ENCODE data around the gene LARP4B. TPM values are rescaled to one million over a fixed set of nuclear protein-coding genes. Genes with fewer than 3 reads are reported as not detected.
A peak's percentile ranks its signal among the peaks of the same experiment; 100 is the strongest.

LARP4B gene
- total RNA-seq, 1 donor from 2014 or later, result 137 TPM

- Mint-ChIP-seq H3K9me3 (peaks cover 10% of the 10 kb centered on the region), H3K36me3 (ENCODE audit: low read depth) (peaks cover 75% of the 10 kb centered on the region), H3K27ac (peak overlapping the region; percentile 51), H3K4me3 (ENCODE audit: low read depth) (no peak overlapping the region), H3K4me1 (ENCODE audit: low read depth) (peaks cover 36% of the 10 kb centered on the region), H3K27me3 (ENCODE audit: low read depth) (no peaks in the 10 kb centered on the region)
- DNase-seq (ENCODE audit: low spot score), result no peak
- intact Hi-C loops (cut with micrococcal nuclease), result no loop called here
Observed at GRCh38 chr10:845526-845925, 86.0 kb downstream of the LARP4B start.

- H3K4me1 Mint-ChIP-seq (ENCODE audit: low read depth), result peaks cover 36% of the 10 kb centered on the region
- no peak for DNase-seq (ENCODE audit: low spot score)
Observed at GRCh38 chr10:844552-844951, 87.0 kb downstream of the LARP4B start.

GRCh38 chr10:843703-844102 is 87.8 kb downstream of the LARP4B start:
- Mint-ChIP-seq H3K4me1 (ENCODE audit: low read depth) (peaks cover 40% of the 10 kb centered on the region), H3K27ac (no peak overlapping the region), H3K36me3 (ENCODE audit: low read depth) (peaks cover 77% of the 10 kb centered on the region), H3K4me3 (ENCODE audit: low read depth) (no peak overlapping the region), H3K27me3 (ENCODE audit: low read depth) (no peaks in the 10 kb centered on the region), H3K9me3 (no peaks in the 10 kb centered on the region)
- no peak for DNase-seq (ENCODE audit: low spot score)
- intact Hi-C loops (cut with micrococcal nuclease), result no loop called here

More at GRCh38 chr10:844552-844951, 87.0 kb downstream of the LARP4B start:
- Mint-ChIP-seq H3K4me3 (ENCODE audit: low read depth) (no peak overlapping the region), H3K9me3 (peaks cover under 1% of the 10 kb centered on the region), H3K27ac (peak overlapping the region; percentile 35), H3K36me3 (ENCODE audit: low read depth) (peaks cover 76% of the 10 kb centered on the region), H3K27me3 (ENCODE audit: low read depth) (no peaks in the 10 kb centered on the region)
- intact Hi-C loops (cut with micrococcal nuclease), result no loop called here

GRCh38 chr10:842795-843194 is 88.7 kb downstream of the LARP4B start:
- H3K4me3 Mint-ChIP-seq (ENCODE audit: low read depth), result no peak overlapping the region
- H3K27ac Mint-ChIP-seq, result no peak overlapping the region
- DNase-seq (ENCODE audit: low spot score), result no peak
- peaks cover 40% of the 10 kb centered on the region for H3K4me1 Mint-ChIP-seq (ENCODE audit: low read depth)
- no peaks in the 10 kb centered on the region for H3K9me3 Mint-ChIP-seq
- peaks cover 75% of the 10 kb centered on the region for H3K36me3 Mint-ChIP-seq (ENCODE audit: low read depth)
- no peaks in the 10 kb centered on the region for H3K27me3 Mint-ChIP-seq (ENCODE audit: low read depth)
- intact Hi-C loops (cut with micrococcal nuclease), result no loop called here

GRCh38 chr10:841535-841934 is 90.0 kb downstream of the LARP4B start:
- no peak for DNase-seq (ENCODE audit: low spot score)

GRCh38 chr10:839550-840205 is 91.8 kb downstream of the LARP4B start:
- Mint-ChIP-seq H3K4me1 (ENCODE audit: low read depth) (peaks cover 18% of the 10 kb centered on the region), H3K9me3 (no peaks in the 10 kb centered on the region), H3K4me3 (ENCODE audit: low read depth) (no peak overlapping the region), H3K27me3 (ENCODE audit: low read depth) (no peaks in the 10 kb centered on the region), H3K27ac (no peak overlapping the region), H3K36me3 (ENCODE audit: low read depth) (peaks cover 62% of the 10 kb centered on the region)
- no peak for DNase-seq (ENCODE audit: low spot score)
- intact Hi-C loops (cut with micrococcal nuclease), result no loop called here

More at GRCh38 chr10:841535-841934, 90.0 kb downstream of the LARP4B start:
- no peak overlapping the region for H3K4me3 Mint-ChIP-seq (ENCODE audit: low read depth)
- H3K4me1 Mint-ChIP-seq (ENCODE audit: low read depth), result peaks cover 35% of the 10 kb centered on the region
- H3K27ac Mint-ChIP-seq, result no peak overlapping the region
- no peaks in the 10 kb centered on the region for H3K9me3 Mint-ChIP-seq
- peaks cover 67% of the 10 kb centered on the region for H3K36me3 Mint-ChIP-seq (ENCODE audit: low read depth)
- intact Hi-C loops (cut with micrococcal nuclease), result no loop called here
- no peaks in the 10 kb centered on the region for H3K27me3 Mint-ChIP-seq (ENCODE audit: low read depth)

GRCh38 chr10:836782-837181 is 94.7 kb downstream of the LARP4B start:
- Mint-ChIP-seq H3K36me3 (ENCODE audit: low read depth) (peaks cover 71% of the 10 kb centered on the region), H3K4me3 (ENCODE audit: low read depth) (no peak overlapping the region), H3K9me3 (no peaks in the 10 kb centered on the region), H3K4me1 (ENCODE audit: low read depth) (peaks cover 9% of the 10 kb centered on the region), H3K27me3 (ENCODE audit: low read depth) (no peaks in the 10 kb centered on the region), H3K27ac (no peak overlapping the region)
- intact Hi-C loops (cut with micrococcal nuclease), result no loop called here
- DNase-seq (ENCODE audit: low spot score), result no peak

- H3K4me1 Mint-ChIP-seq (ENCODE audit: low read depth), result peaks cover 9% of the 10 kb centered on the region
- H3K9me3 Mint-ChIP-seq, result no peaks in the 10 kb centered on the region
- H3K27me3 Mint-ChIP-seq (ENCODE audit: low read depth), result no peaks in the 10 kb centered on the region
Observed at GRCh38 chr10:834493-834892, 97.0 kb downstream of the LARP4B start.

GRCh38 chr10:829241-829640 is 102.3 kb downstream of the LARP4B start:
- intact Hi-C loops (cut with micrococcal nuclease), result no loop called here
- peaks cover 83% of the 10 kb centered on the region for H3K36me3 Mint-ChIP-seq (ENCODE audit: low read depth)

More at GRCh38 chr10:834493-834892, 97.0 kb downstream of the LARP4B start:
- Mint-ChIP-seq H3K27ac (no peak overlapping the region), H3K4me3 (ENCODE audit: low read depth) (no peak overlapping the region), H3K36me3 (ENCODE audit: low read depth) (peaks cover 73% of the 10 kb centered on the region)
- DNase-seq (ENCODE audit: low spot score), result no peak
- intact Hi-C loops (cut with micrococcal nuclease), result no loop called here

GRCh38 chr10:828191-828590 is 103.3 kb downstream of the LARP4B start:
- no peak overlapping the region for H3K27ac Mint-ChIP-seq
- H3K4me1 Mint-ChIP-seq (ENCODE audit: low read depth), result peaks cover 10% of the 10 kb centered on the region
- intact Hi-C loops (cut with micrococcal nuclease), result no loop called here
- no peaks in the 10 kb centered on the region for H3K9me3 Mint-ChIP-seq
- H3K4me3 Mint-ChIP-seq (ENCODE audit: low read depth), result no peak overlapping the region
- H3K36me3 Mint-ChIP-seq (ENCODE audit: low read depth), result peaks cover 85% of the 10 kb centered on the region
- DNase-seq (ENCODE audit: low spot score), result no peak
- no peaks in the 10 kb centered on the region for H3K27me3 Mint-ChIP-seq (ENCODE audit: low read depth)

More at GRCh38 chr10:829241-829640, 102.3 kb downstream of the LARP4B start:
- Mint-ChIP-seq H3K4me1 (ENCODE audit: low read depth) (peaks cover 2% of the 10 kb centered on the region), H3K9me3 (no peaks in the 10 kb centered on the region), H3K27me3 (ENCODE audit: low read depth) (no peaks in the 10 kb centered on the region), H3K27ac (no peak overlapping the region), H3K4me3 (ENCODE audit: low read depth) (no peak overlapping the region)
- no peak for DNase-seq (ENCODE audit: low spot score)

GRCh38 chr10:824946-825345 is 106.6 kb downstream of the LARP4B start:
- Mint-ChIP-seq H3K4me1 (ENCODE audit: low read depth) (peaks cover 21% of the 10 kb centered on the region), H3K9me3 (no peaks in the 10 kb centered on the region), H3K27ac (no peak overlapping the region), H3K36me3 (ENCODE audit: low read depth) (peaks cover 80% of the 10 kb centered on the region), H3K27me3 (ENCODE audit: low read depth) (no peaks in the 10 kb centered on the region), H3K4me3 (ENCODE audit: low read depth) (no peak overlapping the region)
- DNase-seq (ENCODE audit: low spot score), result no peak
- intact Hi-C loops (cut with micrococcal nuclease), result no loop called here

- no peak for DNase-seq (ENCODE audit: low spot score)
Observed at GRCh38 chr10:824497-824896, 107.0 kb downstream of the LARP4B start.

GRCh38 chr10:822661-823367 is 108.7 kb downstream of the LARP4B start:
- peak overlapping the region; percentile 42 for H3K27ac Mint-ChIP-seq

More at GRCh38 chr10:824497-824896, 107.0 kb downstream of the LARP4B start:
- H3K4me3 Mint-ChIP-seq (ENCODE audit: low read depth), result no peak overlapping the region
- H3K36me3 Mint-ChIP-seq (ENCODE audit: low read depth), result peaks cover 78% of the 10 kb centered on the region
- peaks cover 21% of the 10 kb centered on the region for H3K4me1 Mint-ChIP-seq (ENCODE audit: low read depth)
- H3K27me3 Mint-ChIP-seq (ENCODE audit: low read depth), result no peaks in the 10 kb centered on the region
- no peak overlapping the region for H3K27ac Mint-ChIP-seq
- intact Hi-C loops (cut with micrococcal nuclease), result no loop called here
- no peaks in the 10 kb centered on the region for H3K9me3 Mint-ChIP-seq

More at GRCh38 chr10:822661-823367, 108.7 kb downstream of the LARP4B start:
- no peak for DNase-seq (ENCODE audit: low spot score)
- intact Hi-C loops (cut with micrococcal nuclease), result no loop called here
- H3K36me3 Mint-ChIP-seq (ENCODE audit: low read depth), result peaks cover 74% of the 10 kb centered on the region
- H3K4me1 Mint-ChIP-seq (ENCODE audit: low read depth), result peaks cover 21% of the 10 kb centered on the region
- no peaks in the 10 kb centered on the region for H3K27me3 Mint-ChIP-seq (ENCODE audit: low read depth)
- no peaks in the 10 kb centered on the region for H3K9me3 Mint-ChIP-seq
- no peak overlapping the region for H3K4me3 Mint-ChIP-seq (ENCODE audit: low read depth)
